ENCODE measurements around the gene SCAMP5. TPM values are rescaled to one million over a fixed set of nuclear protein-coding genes. Genes with fewer than 3 reads are reported as not detected.

SCAMP5 gene
- total RNA-seq, 1 donor from 2014 or later = 23.5 TPM

GRCh38 chr15:75025107-75025506, 29.7 kb downstream of the SCAMP5 start:
- Mint-ChIP-seq H3K4me3 (ENCODE audit: unreplicated experiment) (peak overlapping the region; percentile 45), H3K4me1 (ENCODE audit: unreplicated experiment) (peaks cover 24% of the 10 kb centered on the region), H3K9me3 (ENCODE audit: unreplicated experiment) (no peaks in the 10 kb centered on the region), H3K27me3 (ENCODE audit: unreplicated experiment) (no peaks in the 10 kb centered on the region), H3K27ac (ENCODE audit: unreplicated experiment) (no peak overlapping the region), H3K36me3 (ENCODE audit: unreplicated experiment) (peaks cover 2% of the 10 kb centered on the region)
- DNase-seq (ENCODE audit: extremely low spot score, unreplicated experiment) = no peak
- no peak for TF ChIP-seq CTCF (IDR thresholded peaks at IDR 0.05)

GRCh38 chr15:75025548-75026260, 30.3 kb downstream of the SCAMP5 start:
- no peak for TF ChIP-seq CTCF (IDR thresholded peaks at IDR 0.05)
- Mint-ChIP-seq H3K4me3 (ENCODE audit: unreplicated experiment) (no peak overlapping the region), H3K36me3 (ENCODE audit: unreplicated experiment) (peaks cover 2% of the 10 kb centered on the region), H3K9me3 (ENCODE audit: unreplicated experiment) (no peaks in the 10 kb centered on the region), H3K4me1 (ENCODE audit: unreplicated experiment) (peaks cover 30% of the 10 kb centered on the region), H3K27me3 (ENCODE audit: unreplicated experiment) (no peaks in the 10 kb centered on the region), H3K27ac (ENCODE audit: unreplicated experiment) (no peak overlapping the region)
- no peak for DNase-seq (ENCODE audit: extremely low spot score, unreplicated experiment)

DNA sequence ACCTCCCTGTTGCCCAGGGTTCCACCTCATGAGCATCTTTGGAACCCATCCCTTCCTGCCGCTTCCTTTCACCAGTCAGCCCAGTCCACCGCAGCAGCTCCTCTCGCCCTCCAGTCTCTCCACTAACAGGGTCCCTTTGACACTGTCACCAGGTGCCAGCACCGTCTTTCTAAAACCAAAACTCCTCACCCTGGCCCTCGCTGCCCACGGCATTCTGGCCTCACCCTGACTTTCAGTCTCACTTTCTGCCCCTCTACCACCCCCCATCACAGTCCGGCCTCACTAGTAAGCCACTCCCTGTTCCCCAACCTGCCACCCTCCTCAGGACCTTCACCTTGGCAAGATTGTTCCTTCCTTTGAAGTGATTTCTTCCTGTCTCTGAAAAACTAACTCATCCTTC, 32.2 kb downstream of the SCAMP5 start:
- peaks cover 48% of the 10 kb centered on the region for H3K4me1 Mint-ChIP-seq (ENCODE audit: unreplicated experiment)
- no peaks in the 10 kb centered on the region for H3K9me3 Mint-ChIP-seq (ENCODE audit: unreplicated experiment)
- peaks cover 6% of the 10 kb centered on the region for H3K36me3 Mint-ChIP-seq (ENCODE audit: unreplicated experiment)
- DNase-seq (ENCODE audit: extremely low spot score, unreplicated experiment) = no peak
- no peak for TF ChIP-seq CTCF (IDR thresholded peaks at IDR 0.05)
- H3K27ac Mint-ChIP-seq (ENCODE audit: unreplicated experiment) = no peak overlapping the region
- no peaks in the 10 kb centered on the region for H3K27me3 Mint-ChIP-seq (ENCODE audit: unreplicated experiment)
- no peak overlapping the region for H3K4me3 Mint-ChIP-seq (ENCODE audit: unreplicated experiment)

GRCh38 chr15:75028991-75029377, 33.6 kb downstream of the SCAMP5 start:
- Mint-ChIP-seq H3K27ac (ENCODE audit: unreplicated experiment) (peak overlapping the region; percentile 88), H3K27me3 (ENCODE audit: unreplicated experiment) (no peaks in the 10 kb centered on the region), H3K36me3 (ENCODE audit: unreplicated experiment) (peaks cover 6% of the 10 kb centered on the region), H3K4me3 (ENCODE audit: unreplicated experiment) (peak overlapping the region; percentile 64), H3K4me1 (ENCODE audit: unreplicated experiment) (peaks cover 49% of the 10 kb centered on the region), H3K9me3 (ENCODE audit: unreplicated experiment) (no peaks in the 10 kb centered on the region)
- no peak for DNase-seq (ENCODE audit: extremely low spot score, unreplicated experiment)
- no peak for TF ChIP-seq CTCF (IDR thresholded peaks at IDR 0.05)

DNA sequence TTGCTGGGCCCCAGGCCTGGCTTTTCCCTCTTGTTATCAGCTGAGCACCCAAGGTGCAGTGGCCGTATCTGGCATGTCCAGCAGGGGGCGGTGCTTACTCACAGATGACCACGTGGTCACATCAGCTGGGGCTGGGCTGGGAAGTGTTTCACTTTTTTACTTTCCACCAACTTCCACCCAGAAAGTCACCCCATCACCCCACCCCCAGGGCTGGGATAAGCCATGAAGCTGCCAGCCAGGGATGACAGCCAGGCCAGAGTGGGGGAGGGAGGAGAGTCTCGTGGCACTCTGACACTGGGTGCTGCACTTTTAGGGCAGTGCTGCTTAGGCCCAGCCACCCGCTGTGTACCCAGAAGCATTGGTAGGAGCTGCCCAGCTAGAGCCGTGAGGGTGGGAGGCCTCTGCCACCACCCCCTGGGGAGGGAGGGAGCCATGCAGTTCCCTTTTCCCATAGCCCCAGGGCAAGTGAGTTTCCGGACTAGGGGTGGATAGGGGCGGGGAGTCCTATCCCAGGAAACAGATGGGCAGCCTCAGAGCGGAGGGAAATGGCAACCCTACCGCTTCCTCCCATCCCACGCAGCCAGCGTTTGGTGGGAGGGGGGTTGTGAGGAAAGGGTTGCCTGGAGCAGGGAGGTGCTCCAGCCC, 34.1 kb downstream of the SCAMP5 start:
- Mint-ChIP-seq H3K27ac (ENCODE audit: unreplicated experiment) (peak overlapping the region; percentile 88), H3K4me3 (ENCODE audit: unreplicated experiment) (peak overlapping the region; percentile 64)

More for the DNA sequence above, 34.1 kb downstream of the SCAMP5 start:
- TF ChIP-seq CTCF (IDR thresholded peaks at IDR 0.05) = peak; percentile 97
- no peaks in the 10 kb centered on the region for H3K27me3 Mint-ChIP-seq (ENCODE audit: unreplicated experiment)
- H3K36me3 Mint-ChIP-seq (ENCODE audit: unreplicated experiment) = peaks cover 6% of the 10 kb centered on the region
- peak; percentile 97 for DNase-seq (ENCODE audit: extremely low spot score, unreplicated experiment)
- peaks cover 45% of the 10 kb centered on the region for H3K4me1 Mint-ChIP-seq (ENCODE audit: unreplicated experiment)
- H3K9me3 Mint-ChIP-seq (ENCODE audit: unreplicated experiment) = no peaks in the 10 kb centered on the region

All from osteocyte (in vitro differentiated cells).